Activated T-cell treated with anti-CD3 and anti-CD28 coated beads, Interleukin-2, amount 50 U/mL, for 72 hours (primary cell): ENCODE results near the gene ZFYVE26. TPM values are rescaled to one million over a fixed set of nuclear protein-coding genes. Genes with fewer than 3 reads are reported as not detected.
"Not testable (repeated sequence)": the region's sequence is repeated elsewhere in the genome, so short reads cannot be mapped to it uniquely, and the experiment has no call there.

Source experiments
- ATAC-seq, 2 donors: fragments of 150-1000 bp; cut with Tn5 transposase; replicated peaks in 1 of 2; 2 replicates each; pipeline ENCODE4 v1.10.0; 2021; ENCODE audit warnings: moderate library complexity in 2 of 2, mild to moderate bottlenecking in 1 of 2
- DNase-seq, 2 donors: peaks; one replicate each; pipeline ENCODE4 v3.0.0; 2021 to 2022; ENCODE audit warnings: mixed read lengths in 1 of 2
- H3K27ac Mint-ChIP-seq: one replicate; pipeline ENCODE4 v1.8.0; 2022; ENCODE audit warnings: mild to moderate bottlenecking, moderate library complexity, mixed read lengths
- H3K27me3 Mint-ChIP-seq: one replicate; pipeline ENCODE4 v1.8.0; 2022; ENCODE audit warnings: low read depth, mixed read lengths
- H3K36me3 Mint-ChIP-seq, 2 donors: one replicate each; pipeline ENCODE4 v1.8.0; 2022; ENCODE audit warnings: mixed read lengths in 2 of 2, mild to moderate bottlenecking in 1 of 2; ENCODE audit not compliant: insufficient read depth in 2 of 2
- H3K4me1 Mint-ChIP-seq: one replicate; pipeline ENCODE4 v1.8.0; 2022; ENCODE audit warnings: low read depth, mixed read lengths
- H3K4me3 Mint-ChIP-seq, 2 donors: one replicate each; pipeline ENCODE4 v1.8.0; 2022; ENCODE audit warnings: mild to moderate bottlenecking in 2 of 2, mixed read lengths in 2 of 2, moderate library complexity in 2 of 2
- H3K9me3 Mint-ChIP-seq, 2 donors: one replicate each; pipeline ENCODE4 v1.8.0; 2022; ENCODE audit warnings: mixed read lengths in 2 of 2
- total RNA-seq, 2 donors: library from RNA; stranded (reverse); gene quantifications; one replicate each; pipeline ENCODE4 v1.2.3, GENCODE V29; 2022

ZFYVE26 gene
- total RNA-seq, 2 donors from 2014 or later: 13.7 to 15.4 TPM

GRCh38 chr14:67833403-67833802 lies 17.0 kb upstream of the ZFYVE26 start:
- Mint-ChIP-seq H3K27ac (no peak overlapping the region), H3K9me3 (peaks cover 0 to 3% of the 10 kb centered on the region in 2 donors), H3K36me3 (peaks cover 3 to 10% of the 10 kb centered on the region in 2 donors), H3K4me1 (no peaks in the 10 kb centered on the region), H3K4me3 (no peak overlapping the region), H3K27me3 (no peaks in the 10 kb centered on the region)
- DNase-seq: no peak
- ATAC-seq: no peak

- H3K27ac Mint-ChIP-seq: no peak overlapping the region
- ATAC-seq: no peak
- no peak for DNase-seq
- no peaks in the 10 kb centered on the region for H3K27me3 Mint-ChIP-seq
- H3K9me3 Mint-ChIP-seq: peaks cover 0 to 3% of the 10 kb centered on the region in 2 donors
- H3K4me1 Mint-ChIP-seq: no peaks in the 10 kb centered on the region
- peaks cover 7 to 10% of the 10 kb centered on the region in 2 donors for H3K36me3 Mint-ChIP-seq
- no peak overlapping the region for H3K4me3 Mint-ChIP-seq
Observed at GRCh38 chr14:67831113-67831512, 14.7 kb upstream of the ZFYVE26 start.

GRCh38 chr14:67821121-67821520 lies 4.7 kb upstream of the ZFYVE26 start:
- ATAC-seq: no peak
- H3K4me1 Mint-ChIP-seq: peaks cover 22% of the 10 kb centered on the region
- H3K27me3 Mint-ChIP-seq: no peaks in the 10 kb centered on the region
- no peak overlapping the region for H3K27ac Mint-ChIP-seq
- H3K9me3 Mint-ChIP-seq: no peaks in the 10 kb centered on the region
- H3K36me3 Mint-ChIP-seq: peaks cover 0 to 2% of the 10 kb centered on the region in 2 donors
- H3K4me3 Mint-ChIP-seq: peak overlapping the region; percentile 93 to 98
- no peak for DNase-seq

- peak in 1 of 2 donors; percentile 18 for ATAC-seq
Observed at GRCh38 chr14:67820428-67820971, 4.1 kb upstream of the ZFYVE26 start.

DNA sequence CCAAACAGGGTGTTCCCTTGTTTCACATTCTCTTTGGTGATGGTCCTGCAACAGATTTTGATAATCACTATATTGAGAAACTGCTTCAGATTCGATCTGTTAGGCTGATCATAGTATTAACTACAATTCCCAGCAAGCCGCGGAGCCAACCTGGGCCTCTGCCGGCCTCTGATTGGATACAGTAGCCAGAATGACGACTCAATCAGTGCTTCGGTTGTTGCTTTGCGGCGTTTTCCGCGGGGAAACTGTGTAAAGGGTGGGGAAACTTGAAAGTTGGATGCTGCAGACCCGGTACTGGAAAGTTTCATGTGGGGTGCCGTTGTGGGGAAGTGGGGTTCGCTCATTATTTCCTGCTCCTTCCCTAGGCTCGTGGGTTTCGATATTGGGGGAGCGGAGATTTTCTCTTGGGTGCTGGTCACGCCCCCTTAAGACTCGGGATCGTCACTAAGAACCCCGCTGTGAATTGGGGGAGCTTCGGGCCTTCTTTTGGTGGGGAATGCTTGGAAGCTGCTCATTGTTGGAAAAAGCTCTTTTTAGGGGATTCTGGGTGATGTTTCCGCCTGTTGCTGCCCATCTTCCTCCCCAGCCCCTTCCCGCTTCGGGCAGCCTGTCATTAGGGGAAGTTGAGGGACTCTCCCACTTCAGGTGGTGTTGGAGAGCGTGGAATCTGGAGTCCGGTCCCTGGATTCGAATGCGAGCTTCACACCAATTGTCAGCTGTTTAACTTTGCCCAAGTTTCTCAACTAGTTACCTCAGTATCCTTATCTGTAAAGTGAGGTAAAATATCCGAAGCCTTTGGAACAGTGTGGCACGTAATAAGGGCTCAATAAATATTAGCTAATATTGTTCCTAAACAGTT lies 3.4 kb upstream of the ZFYVE26 start, which contains the start of gene RAD51B:
Gene RAD51B (plus strand): TSS at position 217 of the 859 bp plus-strand sequence.
- H3K36me3 Mint-ChIP-seq: peaks cover 0 to 2% of the 10 kb centered on the region in 2 donors
- DNase-seq: peak; percentile 85 to 89
- ATAC-seq: peak; percentile 85 to 86
- H3K4me3 Mint-ChIP-seq: peak within 1 kb of the TSS; percentile 93 to 98
- peaks cover 33% of the 10 kb centered on the region for H3K4me1 Mint-ChIP-seq
- peak within 1 kb of the TSS; percentile 87 for H3K27ac Mint-ChIP-seq
- no peaks in the 10 kb centered on the region for H3K27me3 Mint-ChIP-seq
- H3K9me3 Mint-ChIP-seq: no peaks in the 10 kb centered on the region

More at GRCh38 chr14:67820428-67820971, 4.1 kb upstream of the ZFYVE26 start:
- Mint-ChIP-seq H3K27me3 (no peaks in the 10 kb centered on the region), H3K36me3 (peaks cover 0 to 2% of the 10 kb centered on the region in 2 donors), H3K9me3 (no peaks in the 10 kb centered on the region), H3K27ac (peak overlapping the region; percentile 87), H3K4me1 (peaks cover 26% of the 10 kb centered on the region), H3K4me3 (peak overlapping the region; percentile 93 to 98)
- peak in 1 of 2 donors; percentile 17 for DNase-seq

GRCh38 chr14:67818476-67818875 lies 2.1 kb upstream of the ZFYVE26 start:
- not testable (repeated sequence) for DNase-seq, H3K9me3 Mint-ChIP-seq, ATAC-seq, H3K27me3 Mint-ChIP-seq, H3K36me3 Mint-ChIP-seq, H3K27ac Mint-ChIP-seq
- Mint-ChIP-seq H3K4me3 (peak overlapping the region; percentile 93 to 98), H3K4me1 (peaks cover 46% of the 10 kb centered on the region)

- Mint-ChIP-seq H3K27ac (no peak overlapping the region), H3K36me3 (peaks cover 0 to 2% of the 10 kb centered on the region in 2 donors)
- ATAC-seq: no peak
Observed at GRCh38 chr14:67817750-67818438, 1.5 kb upstream of the ZFYVE26 start.

DNA sequence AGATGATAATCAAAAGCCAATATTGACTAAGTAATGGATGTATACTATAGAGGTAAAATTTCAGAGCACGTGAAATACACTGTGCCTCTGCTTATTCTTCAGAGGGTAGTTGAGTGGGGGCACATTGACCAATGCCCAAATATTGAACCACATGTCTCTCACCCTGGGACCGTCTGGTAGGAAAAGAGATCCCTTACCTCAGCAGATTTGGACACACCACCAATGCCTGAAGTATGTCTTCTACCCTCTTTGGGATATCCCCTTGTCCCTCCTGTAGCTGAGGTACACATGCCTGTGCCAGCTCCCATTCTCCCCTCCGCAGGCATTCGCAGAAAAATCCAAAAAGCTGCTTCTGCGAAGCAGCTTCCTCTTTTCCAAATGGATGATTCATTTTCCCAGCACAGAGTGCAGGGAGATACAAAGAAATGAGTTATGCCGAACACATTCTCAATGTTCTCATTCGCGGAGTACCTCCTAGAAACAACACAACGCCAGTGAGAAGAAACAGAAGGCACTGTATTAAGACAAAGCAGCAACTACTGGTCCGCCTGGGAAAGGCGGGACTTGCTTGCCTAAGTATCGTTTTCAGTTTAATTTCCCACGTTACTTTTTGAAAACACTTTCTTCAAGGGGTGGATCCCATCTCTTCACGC lies 691 bp downstream of the ZFYVE26 start:
- Mint-ChIP-seq H3K4me3 (peak overlapping the region; percentile 93 to 99), H3K27me3 (no peaks in the 10 kb centered on the region), H3K4me1 (peaks cover 40% of the 10 kb centered on the region), H3K27ac (peak overlapping the region; percentile 98), H3K36me3 (peaks cover 0 to 2% of the 10 kb centered on the region in 2 donors), H3K9me3 (no peaks in the 10 kb centered on the region)
- DNase-seq: no peak
- ATAC-seq: no peak

More at GRCh38 chr14:67817750-67818438, 1.5 kb upstream of the ZFYVE26 start:
- Mint-ChIP-seq H3K4me1 (peaks cover 47% of the 10 kb centered on the region), H3K4me3 (peak overlapping the region; percentile 93 to 98), H3K27me3 (no peaks in the 10 kb centered on the region), H3K9me3 (no peaks in the 10 kb centered on the region)
- no peak for DNase-seq

DNA sequence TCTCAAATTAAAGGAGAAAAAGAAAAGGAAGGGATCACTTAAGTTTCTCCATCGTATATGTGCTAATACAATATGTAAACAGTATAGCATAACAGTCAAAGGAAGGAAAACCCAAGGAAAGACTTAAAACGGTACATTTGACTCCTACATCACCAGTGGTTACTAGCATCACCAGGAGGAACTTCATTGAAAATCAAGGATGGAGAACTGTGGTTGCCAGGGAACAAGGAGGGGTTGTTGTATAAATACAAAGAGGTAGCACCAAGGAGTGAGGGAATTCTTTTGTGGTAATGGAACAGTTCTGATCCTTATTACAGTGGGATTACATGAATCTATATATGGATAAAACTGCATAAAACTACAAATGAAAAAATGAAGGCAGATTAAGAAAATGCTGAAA lies 1.6 kb downstream of the ZFYVE26 start:
- no peak for ATAC-seq
- peaks cover 0 to 2% of the 10 kb centered on the region in 2 donors for H3K36me3 Mint-ChIP-seq
- H3K4me1 Mint-ChIP-seq: peaks cover 34% of the 10 kb centered on the region
- DNase-seq: no peak
- peak overlapping the region; percentile 69 for H3K27ac Mint-ChIP-seq
- peak overlapping the region; percentile 93 to 99 for H3K4me3 Mint-ChIP-seq
- no peaks in the 10 kb centered on the region for H3K27me3 Mint-ChIP-seq
- H3K9me3 Mint-ChIP-seq: no peaks in the 10 kb centered on the region

- no peak overlapping the region for H3K27ac Mint-ChIP-seq
- ATAC-seq: no peak
- DNase-seq: no peak
- H3K27me3 Mint-ChIP-seq: no peaks in the 10 kb centered on the region
- H3K4me3 Mint-ChIP-seq: no peak overlapping the region
- no peaks in the 10 kb centered on the region for H3K9me3 Mint-ChIP-seq
- H3K36me3 Mint-ChIP-seq: peaks cover 0 to 7% of the 10 kb centered on the region in 2 donors
- H3K4me1 Mint-ChIP-seq: no peaks in the 10 kb centered on the region
Observed at GRCh38 chr14:67806246-67806645, 10.1 kb downstream of the ZFYVE26 start.

- H3K4me1 Mint-ChIP-seq: no peaks in the 10 kb centered on the region
- no peaks in the 10 kb centered on the region for H3K9me3 Mint-ChIP-seq
- H3K4me3 Mint-ChIP-seq: no peak overlapping the region
- no peaks in the 10 kb centered on the region for H3K27me3 Mint-ChIP-seq
- H3K36me3 Mint-ChIP-seq: peaks cover 0 to 7% of the 10 kb centered on the region in 2 donors
- no peak overlapping the region for H3K27ac Mint-ChIP-seq
- no peak for DNase-seq
- no peak for ATAC-seq
Observed at GRCh38 chr14:67800743-67801142, 15.6 kb downstream of the ZFYVE26 start.

DNA sequence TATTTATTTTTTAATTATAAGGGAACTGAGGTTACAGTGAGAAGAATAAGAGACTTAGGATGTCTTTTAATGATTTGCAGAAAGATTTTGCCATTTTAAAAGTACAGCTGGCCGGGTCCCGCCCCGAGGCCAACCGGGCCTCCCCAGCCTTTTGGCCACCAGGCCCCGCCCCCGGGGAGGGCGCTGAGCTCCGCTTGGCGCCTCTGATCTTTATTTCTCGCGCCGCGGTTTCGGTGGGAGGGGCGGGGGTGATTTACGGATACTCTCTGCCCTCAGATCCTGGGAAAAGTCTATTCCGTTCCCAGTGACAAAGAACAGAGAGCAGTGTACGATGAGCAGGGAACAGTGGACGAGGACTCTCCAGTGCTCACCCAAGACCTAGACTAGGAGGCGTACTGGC lies 17.7 kb downstream of the ZFYVE26 start:
- DNase-seq (no peak), ATAC-seq (no peak)
- H3K36me3 Mint-ChIP-seq: peaks cover 0 to 3% of the 10 kb centered on the region in 2 donors
- no peak overlapping the region for H3K4me3 Mint-ChIP-seq
- H3K9me3 Mint-ChIP-seq: no peaks in the 10 kb centered on the region
- no peak overlapping the region for H3K27ac Mint-ChIP-seq
- H3K27me3 Mint-ChIP-seq: no peaks in the 10 kb centered on the region
- no peaks in the 10 kb centered on the region for H3K4me1 Mint-ChIP-seq
